Placental epithelial cell (primary cell): ENCODE data around the gene PSMB10. TPM values are rescaled to one million over a fixed set of nuclear protein-coding genes. Genes with fewer than 3 reads are reported as not detected.

Source experiments
- small RNA-seq: library from RNA; depleted of rRNA; stranded (forward); fragments of <200 nt; gene quantifications from one replicate; pipeline ENCODE3, GENCODE V24; 2012
- total RNA-seq: library from RNA; depleted of rRNA; stranded (reverse); fragments of >200 nt; gene quantifications from 2 replicates; pipeline ENCODE4 v1.2.3, GENCODE V29; 2012

Gene PSMB10
- 22.9 and 23.2 TPM in 2 replicates for total RNA-seq

GRCh38 chr16:67936124-67936879 is at the start of gene PSMB10:
Gene PSMB10 (minus strand): TSS chr16:67936850. CDS start chr16:67936749, 101 bp downstream.

DNA sequence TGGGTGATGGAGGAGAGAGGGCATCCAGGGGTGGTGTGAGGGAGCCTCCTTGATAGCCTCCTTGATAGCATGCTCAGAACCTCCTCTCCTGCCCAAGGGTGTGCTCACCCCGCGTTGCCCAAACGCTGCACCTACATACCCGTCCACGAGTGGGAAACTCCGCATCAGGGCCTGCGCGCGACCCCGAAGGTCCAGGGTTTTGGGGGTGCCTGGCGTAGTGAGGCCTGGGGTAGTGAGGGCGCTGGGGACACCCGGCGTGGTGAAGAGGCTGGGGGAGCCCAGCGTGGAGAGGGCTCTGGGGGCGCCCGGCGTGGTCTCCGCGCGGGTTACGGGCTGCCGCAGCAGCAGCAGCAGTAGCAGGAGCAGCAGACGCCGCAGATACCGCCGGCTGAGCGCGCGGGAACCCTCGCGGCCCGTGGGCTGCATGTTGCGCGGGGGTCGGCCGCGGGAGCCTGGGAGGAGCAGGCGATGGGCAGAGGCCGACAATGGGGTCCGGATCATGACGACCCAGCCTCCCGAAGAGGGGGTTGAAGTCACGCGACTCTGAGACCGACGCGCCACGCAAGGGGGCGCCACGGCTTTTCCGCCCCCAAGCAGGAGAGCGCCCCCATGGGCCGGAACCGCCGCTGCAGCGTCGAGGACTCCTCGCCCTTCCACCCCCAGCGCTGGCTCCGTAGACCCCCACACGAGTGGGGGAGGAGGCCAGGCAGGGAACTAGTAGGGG is 43.5 kb upstream of the PSMB10 start, which contains the start of gene DPEP3:
Gene DPEP3, minus strand, starts transcription at position 545 of the 724 bp plus-strand sequence. Its CDS starts 119 bp downstream, at position 426.

GRCh38 chr16:67968400-67969253 is 32.0 kb upstream of the PSMB10 start, which contains the start of gene SLC12A4:
Gene SLC12A4 (minus strand): TSS chr16:67968637. CDS start chr16:67968553, 84 bp downstream.

GRCh38 chr16:67943619-67944504 is 7.2 kb upstream of the PSMB10 start, which contains the start of gene LCAT:
Gene LCAT (minus strand): TSS chr16:67944120. CDS start chr16:67944101, 19 bp downstream.

DNA sequence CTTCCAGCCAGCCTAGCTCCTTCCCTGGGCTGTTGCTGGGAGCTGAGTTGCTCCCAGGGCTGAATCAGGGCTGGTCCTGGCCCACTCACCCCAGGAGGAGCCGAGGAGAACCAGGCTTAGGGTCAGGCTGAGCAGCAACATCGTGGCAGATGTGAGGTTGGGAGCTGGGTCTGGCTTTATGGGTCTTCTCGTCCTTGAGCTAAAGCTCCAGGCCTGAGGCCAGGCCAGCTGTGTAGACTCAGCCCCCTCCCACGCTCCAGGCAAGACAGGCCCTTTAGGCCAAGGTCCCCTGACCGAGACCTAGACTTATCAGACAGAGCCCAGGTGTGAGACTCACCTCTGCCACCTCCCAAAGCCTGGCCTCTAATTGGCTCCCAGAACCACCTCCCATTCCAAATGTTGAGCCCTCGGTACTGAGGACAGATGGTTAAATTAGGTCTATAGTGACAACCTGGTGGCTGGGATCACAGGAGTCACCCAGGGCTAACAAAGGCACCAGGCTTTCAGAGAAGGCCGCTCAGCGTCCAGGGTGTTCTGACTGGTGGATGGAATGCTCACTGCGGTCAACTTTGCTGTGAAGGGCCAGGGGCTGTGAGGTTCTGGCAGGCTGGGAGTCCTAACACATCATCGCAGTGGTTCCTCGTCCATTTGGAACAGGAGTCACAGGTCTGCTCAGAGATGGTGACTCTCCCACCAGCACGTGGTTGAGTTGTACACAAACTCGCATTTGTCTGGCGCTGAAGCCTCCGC is 4.8 kb downstream of the PSMB10 start, which contains the start of gene CTRL:
Gene CTRL, minus strand, starts transcription at position 151 of the 750 bp plus-strand sequence. Its CDS starts 10 bp downstream, at position 141.

GRCh38 chr16:67892899-67893742 is 43.5 kb downstream of the PSMB10 start, which contains the start of gene PSKH1:
Gene PSKH1 (plus strand): TSS chr16:67893254. CDS start chr16:67908750, 15,496 bp downstream.

GRCh38 chr16:67884684-67885083 is 52.0 kb downstream of the PSMB10 start, which contains the start of gene NRN1L:
Gene NRN1L (plus strand): TSS chr16:67884885. CDS start chr16:67884904, 19 bp downstream.

Small RNAs within 50 kb of the gene (small RNA-seq; reads per million reads assigned to genes)
- gene NRN1L, result not detected

Other genes starting within 250 kb of the PSMB10 start
- 17.0 and 18.1 TPM in 2 replicates for gene GFOD2, start 217.5 kb downstream of the PSMB10 start, total RNA-seq
- 4.6 and 6.3 TPM in 2 replicates for gene RANBP10, start 130.3 kb downstream of the PSMB10 start, total RNA-seq
- 0.11 and 1.2 TPM in 2 replicates for gene TSNAXIP1, start 130.0 kb downstream of the PSMB10 start, total RNA-seq
- gene THAP11, start 94.5 kb downstream of the PSMB10 start, total RNA-seq, result 23.9 and 33.0 TPM in 2 replicates
- 282 and 381 TPM in 2 replicates for gene NUTF2, start 89.9 kb downstream of the PSMB10 start, total RNA-seq
- gene CENPT, start 89.2 kb downstream of the PSMB10 start, total RNA-seq, result 66.3 and 117 TPM in 2 replicates
- gene EDC4, start 63.8 kb downstream of the PSMB10 start, total RNA-seq, result 69.5 and 70.3 TPM in 2 replicates
- gene NRN1L, start 52.0 kb downstream of the PSMB10 start, total RNA-seq, result 0.54 and 0.79 TPM in 2 replicates
- gene PSKH1, start 43.6 kb downstream of the PSMB10 start, total RNA-seq, result 18.5 and 21.7 TPM in 2 replicates
- 0.65 and 0.79 TPM in 2 replicates for gene CTRL, start 5.0 kb downstream of the PSMB10 start, total RNA-seq
- gene LCAT, start 7.3 kb upstream of the PSMB10 start, total RNA-seq, result 15.7 and 17.6 TPM in 2 replicates
- 121 and 147 TPM in 2 replicates for gene SLC12A4, start 31.8 kb upstream of the PSMB10 start, total RNA-seq
- not detected in 2 replicates for gene DPEP3, start 43.6 kb upstream of the PSMB10 start, total RNA-seq
- gene DPEP2, start 62.6 kb upstream of the PSMB10 start, total RNA-seq, result not detected in 2 replicates
- not detected in 2 replicates for gene DPEP2NB, start 79.1 kb upstream of the PSMB10 start, total RNA-seq
- gene DDX28, start 86.4 kb upstream of the PSMB10 start, total RNA-seq, result 10.2 and 11.7 TPM in 2 replicates
- 15.7 and 22.2 TPM in 2 replicates for gene DUS2, start 86.4 kb upstream of the PSMB10 start, total RNA-seq
- gene NFATC3, start 148.5 kb upstream of the PSMB10 start, total RNA-seq, result 31.8 and 37.1 TPM in 2 replicates